ENCODE results near the gene DSC3. TPM values are rescaled to one million over a fixed set of nuclear protein-coding genes. Genes with fewer than 3 reads are reported as not detected.
A peak's percentile ranks its signal among the peaks of the same experiment; 100 is the strongest.
"Not testable (repeated sequence)": the region's sequence is repeated elsewhere in the genome, so short reads cannot be mapped to it uniquely, and the experiment has no call there.

Gene DSC3
- total RNA-seq, 1 donor: under 0.01 TPM

DNA sequence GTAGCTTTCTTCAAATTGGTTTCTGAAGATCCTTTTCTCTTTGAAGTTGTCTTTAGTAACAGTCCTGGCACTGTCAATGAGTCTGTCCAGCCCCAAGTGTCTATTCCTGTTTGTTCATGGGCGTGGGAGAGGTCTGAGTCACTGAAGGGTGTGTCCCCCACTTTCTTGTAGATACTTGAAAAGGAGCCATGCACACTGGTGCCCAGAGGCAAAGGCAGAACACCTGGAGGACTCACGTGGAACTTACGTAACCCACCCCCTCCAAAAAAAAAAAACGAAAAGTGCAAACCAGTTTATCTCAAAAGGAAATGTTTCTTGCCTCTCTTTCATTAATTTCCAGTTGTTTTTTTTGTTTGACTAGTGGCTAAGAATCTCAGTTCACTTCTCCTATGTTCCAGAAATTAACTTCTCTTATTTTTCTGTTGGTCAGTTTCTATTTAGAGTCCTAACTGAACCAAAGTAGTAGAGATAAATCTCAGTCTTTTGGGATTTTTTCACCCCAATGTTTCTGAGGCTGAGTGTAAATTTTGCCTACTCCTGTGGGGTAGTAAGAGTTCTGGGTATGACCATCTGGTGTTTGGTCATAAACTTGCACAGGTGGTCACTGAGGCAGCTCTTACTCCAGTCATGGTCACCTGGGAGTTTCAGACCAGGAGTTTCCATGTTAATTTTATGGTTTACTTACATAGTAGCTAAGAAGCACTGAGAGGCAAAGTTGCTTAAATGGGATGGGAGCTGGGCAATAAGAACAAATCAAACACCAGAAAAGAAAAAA, 54.9 kb downstream of the DSC3 start:
- Histone ChIP-seq H3K4me1 (ENCODE audit: insufficient read depth, low read length) (no peaks in the 10 kb centered on the region), H3K27ac (ENCODE audit: low read depth, low read length) (no peak overlapping the region), H3K27me3 (ENCODE audit: insufficient read depth, low read length) (no peaks in the 10 kb centered on the region), H3K9me3 (ENCODE audit: low read depth, low read length) (no peaks in the 10 kb centered on the region), H3K79me2 (ENCODE audit: insufficient read depth, low read length) (no peaks in the 10 kb centered on the region), H2AFZ (ENCODE audit: low read length) (no peak overlapping the region), H3K4me3 (ENCODE audit: insufficient read depth, low read length) (no peak overlapping the region), H3K4me2 (ENCODE audit: insufficient read depth, low read length) (no peak overlapping the region), H3K36me3 (ENCODE audit: insufficient read depth, low read length) (no peaks in the 10 kb centered on the region), H4K20me1 (ENCODE audit: insufficient read depth, low read length) (no peaks in the 10 kb centered on the region)
- no peak for DNase-seq (ENCODE audit: insufficient read length, low spot score, missing footprints)
- TF ChIP-seq, protein P1, sequence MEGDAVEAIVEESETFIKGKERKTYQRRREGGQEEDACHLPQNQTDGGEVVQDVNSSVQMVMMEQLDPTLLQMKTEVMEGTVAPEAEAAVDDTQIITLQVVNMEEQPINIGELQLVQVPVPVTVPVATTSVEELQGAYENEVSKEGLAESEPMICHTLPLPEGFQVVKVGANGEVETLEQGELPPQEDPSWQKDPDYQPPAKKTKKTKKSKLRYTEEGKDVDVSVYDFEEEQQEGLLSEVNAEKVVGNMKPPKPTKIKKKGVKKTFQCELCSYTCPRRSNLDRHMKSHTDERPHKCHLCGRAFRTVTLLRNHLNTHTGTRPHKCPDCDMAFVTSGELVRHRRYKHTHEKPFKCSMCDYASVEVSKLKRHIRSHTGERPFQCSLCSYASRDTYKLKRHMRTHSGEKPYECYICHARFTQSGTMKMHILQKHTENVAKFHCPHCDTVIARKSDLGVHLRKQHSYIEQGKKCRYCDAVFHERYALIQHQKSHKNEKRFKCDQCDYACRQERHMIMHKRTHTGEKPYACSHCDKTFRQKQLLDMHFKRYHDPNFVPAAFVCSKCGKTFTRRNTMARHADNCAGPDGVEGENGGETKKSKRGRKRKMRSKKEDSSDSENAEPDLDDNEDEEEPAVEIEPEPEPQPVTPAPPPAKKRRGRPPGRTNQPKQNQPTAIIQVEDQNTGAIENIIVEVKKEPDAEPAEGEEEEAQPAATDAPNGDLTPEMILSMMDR (IDR thresholded peaks at IDR 0.05; ENCODE audit: extremely low read depth, low read depth, low read length): no peak

DNA sequence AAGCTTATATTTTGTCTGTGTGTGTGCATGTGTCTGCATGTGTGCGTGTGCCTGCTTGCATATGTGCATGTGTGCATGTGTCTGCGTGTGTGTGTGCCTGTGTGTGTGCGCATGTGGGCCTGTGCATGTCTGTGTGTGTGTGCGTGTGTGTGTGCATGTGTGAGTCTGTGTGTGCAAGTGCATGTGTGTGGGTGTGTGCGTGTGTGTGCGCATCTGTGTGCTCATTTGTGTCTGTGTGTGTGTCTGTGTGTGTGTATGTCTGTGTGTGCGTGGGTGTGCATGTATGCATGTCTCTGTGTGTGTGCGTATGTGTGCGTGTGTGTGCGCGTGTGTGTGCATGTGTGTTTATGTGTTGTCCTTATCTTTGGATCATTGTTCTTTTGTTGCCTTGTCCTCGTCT, 56.8 kb downstream of the DSC3 start:
- H4K20me1 ChIP-seq (ENCODE audit: insufficient read depth, low read length): no peaks in the 10 kb centered on the region
- no peaks in the 10 kb centered on the region for H3K9me3 ChIP-seq (ENCODE audit: low read depth, low read length)
- H3K4me3 ChIP-seq (ENCODE audit: insufficient read depth, low read length): no peak overlapping the region
- H3K36me3 ChIP-seq (ENCODE audit: insufficient read depth, low read length): no peaks in the 10 kb centered on the region
- H3K4me1 ChIP-seq (ENCODE audit: insufficient read depth, low read length): no peaks in the 10 kb centered on the region
- no peaks in the 10 kb centered on the region for H3K27me3 ChIP-seq (ENCODE audit: insufficient read depth, low read length)
- H2AFZ ChIP-seq (ENCODE audit: low read length): no peak overlapping the region
- TF ChIP-seq, protein P1 (IDR thresholded peaks at IDR 0.05; ENCODE audit: extremely low read depth, low read depth, low read length): no peak
- no peaks in the 10 kb centered on the region for H3K79me2 ChIP-seq (ENCODE audit: insufficient read depth, low read length)
- DNase-seq (ENCODE audit: insufficient read length, low spot score, missing footprints): no peak
- no peak overlapping the region for H3K4me2 ChIP-seq (ENCODE audit: insufficient read depth, low read length)
- H3K27ac ChIP-seq (ENCODE audit: low read depth, low read length): no peak overlapping the region

DNA sequence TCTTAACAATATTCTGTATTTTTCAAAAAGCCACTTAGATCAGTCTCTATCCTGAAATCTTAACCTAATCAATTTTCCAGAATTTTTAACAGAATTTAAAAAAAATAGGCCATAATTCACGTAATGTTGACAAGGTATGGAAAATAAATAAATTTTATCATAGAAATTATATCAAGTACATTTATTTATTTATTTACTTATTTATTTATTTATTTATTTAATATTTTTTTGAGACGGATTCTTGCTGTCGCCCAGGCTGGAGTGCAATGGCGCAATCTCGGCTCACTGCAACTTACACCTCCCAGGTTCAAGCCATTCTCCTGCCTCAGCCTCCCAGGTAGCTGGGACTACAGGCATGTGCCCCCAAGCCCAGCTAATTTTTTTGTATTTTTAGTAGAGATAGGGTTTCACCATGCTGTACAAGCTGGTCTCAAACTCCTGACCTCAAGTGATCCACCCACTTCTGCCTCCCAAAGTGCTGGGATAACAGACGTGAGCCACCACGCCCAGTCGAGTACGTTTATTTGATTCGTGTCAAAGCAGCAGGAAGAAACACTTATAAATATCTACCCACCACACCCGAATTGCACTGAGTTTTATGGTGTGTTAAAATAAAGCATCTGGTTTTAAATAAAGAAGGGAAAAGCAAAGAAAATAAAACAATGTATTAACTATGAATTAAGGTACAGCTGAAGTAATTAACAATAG, 60.1 kb downstream of the DSC3 start:
- TF ChIP-seq, protein P1 (IDR thresholded peaks at IDR 0.05; ENCODE audit: extremely low read depth, low read depth, low read length): no peak
- H3K36me3 ChIP-seq (ENCODE audit: insufficient read depth, low read length): no peaks in the 10 kb centered on the region
- no peak overlapping the region for H3K4me3 ChIP-seq (ENCODE audit: insufficient read depth, low read length)
- H3K27me3 ChIP-seq (ENCODE audit: insufficient read depth, low read length): no peaks in the 10 kb centered on the region
- no peaks in the 10 kb centered on the region for H3K79me2 ChIP-seq (ENCODE audit: insufficient read depth, low read length)
- DNase-seq (ENCODE audit: insufficient read length, low spot score, missing footprints): peak; percentile 21
- H3K9me3 ChIP-seq (ENCODE audit: low read depth, low read length): no peaks in the 10 kb centered on the region
- H3K4me2 ChIP-seq (ENCODE audit: insufficient read depth, low read length): no peak overlapping the region
- H4K20me1 ChIP-seq (ENCODE audit: insufficient read depth, low read length): no peaks in the 10 kb centered on the region
- no peak overlapping the region for H3K27ac ChIP-seq (ENCODE audit: low read depth, low read length)
- H2AFZ ChIP-seq (ENCODE audit: low read length): no peak overlapping the region
- H3K4me1 ChIP-seq (ENCODE audit: insufficient read depth, low read length): no peaks in the 10 kb centered on the region

DNA sequence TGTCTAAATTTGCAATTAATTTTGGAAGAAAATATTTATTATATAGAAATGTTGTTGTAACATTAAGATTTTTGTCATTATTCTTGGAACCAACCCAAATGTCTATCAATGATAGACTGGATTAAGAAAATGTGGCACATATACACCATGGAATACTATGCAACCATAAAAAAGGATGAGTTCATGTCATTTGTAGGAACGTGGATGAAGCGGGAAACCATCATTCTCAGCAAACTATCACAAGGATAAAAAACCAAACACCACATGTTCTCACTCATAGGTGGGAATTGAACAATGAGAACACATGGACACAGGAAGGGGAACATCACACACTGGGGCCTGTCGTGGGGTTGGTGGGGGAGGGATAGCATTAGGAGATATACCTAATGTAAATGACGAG, 64.5 kb downstream of the DSC3 start:
- not testable (repeated sequence) for H3K4me3 ChIP-seq (ENCODE audit: insufficient read depth, low read length); H3K27ac ChIP-seq (ENCODE audit: low read depth, low read length); DNase-seq (ENCODE audit: insufficient read length, low spot score, missing footprints); H4K20me1 ChIP-seq (ENCODE audit: insufficient read depth, low read length); H3K4me1 ChIP-seq (ENCODE audit: insufficient read depth, low read length); H3K27me3 ChIP-seq (ENCODE audit: insufficient read depth, low read length); H3K9me3 ChIP-seq (ENCODE audit: low read depth, low read length); H3K79me2 ChIP-seq (ENCODE audit: insufficient read depth, low read length); H2AFZ ChIP-seq (ENCODE audit: low read length); H3K36me3 ChIP-seq (ENCODE audit: insufficient read depth, low read length); H3K4me2 ChIP-seq (ENCODE audit: insufficient read depth, low read length)

Data from osteoblast (primary cell).